Measurements from ENCODE around the gene SAPCD2.

SAPCD2 gene

DNA sequence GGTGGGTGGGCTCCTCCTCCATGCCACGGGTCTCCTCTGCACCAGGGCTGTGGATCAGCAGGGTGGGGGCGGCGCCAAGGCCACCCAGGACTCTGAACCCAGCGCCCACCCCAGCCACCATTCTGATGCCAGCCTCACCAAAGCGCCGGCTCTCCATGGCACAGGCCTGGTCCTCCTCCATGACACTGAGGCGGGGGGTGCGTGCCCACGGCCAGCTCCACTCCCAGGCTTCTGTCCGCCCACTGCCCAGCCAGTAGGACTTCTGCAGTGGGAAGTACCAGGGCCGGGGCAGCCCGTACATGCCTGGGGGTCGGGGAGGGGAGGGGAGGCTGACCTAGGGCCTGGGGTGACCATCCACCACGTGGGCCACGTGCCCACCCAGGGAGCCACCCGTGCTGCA is 53.9 kb downstream of the SAPCD2 start:
- DNase-seq: no peak

DNA sequence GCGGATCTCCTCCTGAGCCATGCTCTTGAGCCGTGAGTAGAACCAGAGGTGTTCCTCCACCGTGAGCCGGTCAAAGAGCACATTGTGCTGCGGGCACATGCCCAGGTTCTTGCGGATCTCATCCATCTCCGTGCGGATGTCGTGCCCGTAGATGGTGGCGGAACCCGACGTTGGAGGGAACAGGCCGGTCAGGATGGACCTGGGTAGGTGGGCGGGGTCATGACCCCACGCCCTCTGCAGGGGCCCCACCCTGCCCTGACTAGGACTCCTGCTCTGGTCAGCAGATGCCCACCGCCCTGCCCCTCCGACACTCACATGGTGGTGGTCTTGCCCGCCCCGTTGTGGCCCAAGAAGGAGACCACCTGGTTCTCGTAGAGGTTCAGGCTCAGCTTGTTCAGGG is 54.4 kb downstream of the SAPCD2 start:
- no peak for DNase-seq

- DNase-seq: no peak
Observed at GRCh38 chr9:137015540-137015930, 54.8 kb downstream of the SAPCD2 start.

- DNase-seq: no peak
Observed at GRCh38 chr9:137014776-137015539, 55.4 kb downstream of the SAPCD2 start.

DNA sequence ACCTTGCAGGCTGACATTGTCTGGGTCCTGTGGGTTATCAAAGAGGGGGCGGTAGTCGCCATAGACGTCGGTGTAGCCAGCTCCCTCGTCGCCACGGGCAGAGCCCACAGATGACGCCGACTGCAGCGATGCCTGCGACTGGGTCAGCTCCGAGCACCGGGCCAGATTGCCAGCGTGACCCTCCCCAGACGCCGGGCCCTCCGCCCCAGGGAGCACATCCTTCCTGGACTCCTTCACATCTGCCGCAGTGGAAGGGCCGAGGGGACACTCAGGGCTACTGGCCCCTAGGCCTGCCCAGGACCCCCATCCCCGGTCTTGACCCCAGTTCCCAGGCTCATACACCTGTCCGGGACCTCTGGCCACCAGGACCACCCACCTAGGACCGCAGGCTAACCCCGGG is 56.2 kb downstream of the SAPCD2 start:
- no peak for DNase-seq

DNA sequence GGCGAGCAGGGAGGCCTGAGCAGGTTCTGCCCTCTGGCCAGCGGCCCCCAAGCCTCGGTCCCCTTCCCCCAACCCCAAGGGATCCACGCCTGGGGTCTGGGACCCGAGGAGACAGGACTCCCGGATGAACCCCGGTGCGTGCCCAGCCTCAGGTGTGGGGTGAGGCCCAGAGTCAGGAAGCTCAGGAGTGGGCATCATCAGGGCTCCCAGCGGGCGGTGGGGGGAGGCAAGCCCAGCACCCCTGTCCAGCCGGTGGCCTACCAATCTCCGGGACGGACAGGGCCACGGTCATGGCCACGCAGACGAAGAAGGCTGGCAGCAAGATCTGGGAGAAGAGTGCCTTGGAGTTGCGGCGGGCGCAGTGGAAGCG is 56.8 kb downstream of the SAPCD2 start:
- no peak for DNase-seq

DNA sequence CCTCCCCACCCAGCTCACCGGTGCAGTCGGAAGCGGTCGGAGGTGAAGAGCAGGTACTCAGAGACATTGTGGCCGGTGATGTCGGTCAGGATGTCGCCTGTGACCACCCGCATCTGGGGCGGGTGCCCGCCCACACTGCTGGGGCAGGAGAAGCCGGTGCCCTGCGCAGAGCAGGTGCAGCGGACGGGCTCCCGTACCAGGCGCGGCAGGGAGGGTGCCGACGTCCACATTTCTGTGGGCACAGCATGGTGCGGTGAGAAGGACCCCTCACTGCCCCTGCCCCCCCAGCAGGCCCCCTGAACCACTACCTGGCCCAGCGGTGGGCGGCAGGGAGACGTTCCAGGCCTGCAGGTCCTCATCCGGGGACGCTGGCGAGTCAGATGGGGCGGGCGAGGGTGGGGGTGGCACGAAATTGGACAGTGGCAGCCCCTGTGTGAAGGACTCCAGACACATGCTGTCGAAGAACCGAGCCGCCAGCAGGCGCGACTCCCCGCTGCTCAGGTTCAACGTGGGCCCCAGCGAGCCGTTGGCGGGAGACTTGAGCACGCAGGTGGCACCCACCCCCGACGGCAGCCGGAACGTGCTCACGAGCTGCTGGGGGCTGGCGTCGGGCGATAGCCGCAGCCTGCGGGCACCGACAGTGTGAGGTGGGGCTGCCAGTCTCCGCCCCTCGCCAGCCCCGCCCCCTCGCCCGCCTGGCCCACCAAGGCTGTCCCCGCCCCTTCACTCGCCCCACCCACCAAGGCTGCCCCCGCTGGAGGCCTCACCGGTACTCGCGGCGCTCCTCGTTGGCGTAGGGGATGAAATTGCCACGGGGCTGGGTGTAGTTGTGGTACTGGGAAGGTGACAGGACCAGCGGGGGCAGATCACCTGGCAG is 57.4 kb downstream of the SAPCD2 start:
- DNase-seq: no peak
